Adipose tissue (tissue), 3 donors: ENCODE results near the gene ADARB1. TPM values are rescaled to one million over a fixed set of nuclear protein-coding genes. Genes with fewer than 3 reads are reported as not detected.

Source experiments
- H3K27ac ChIP-seq: one replicate; pipeline ENCODE4 v1.5.1; 2013; ENCODE audit warnings: low read depth, low read length
- WGBS, 3 donors: extraction: QIAGEN DNeasy Blood & Tissue Kit; methylation state at CpG; one replicate each; pipeline ENCODE4 v1.1.7; 2013; 5-methylcytosine and 5-hydroxymethylcytosine counted together
- polyA plus RNA-seq, 3 donors: library from polyadenylated mRNA; stranded (reverse); fragments of 200-250 nt; gene quantifications; one replicate each; pipeline ENCODE4 v1.2.3, GENCODE V29; 2013
- donor health status: healthy with polysubstance abuse.
- donor health status: Bipolar disorder and iron deficiency.
- donor health status: healthy.

ADARB1 gene
- polyA plus RNA-seq, 3 donors = 2.7 to 17.9 (median 13.0) TPM

DNA sequence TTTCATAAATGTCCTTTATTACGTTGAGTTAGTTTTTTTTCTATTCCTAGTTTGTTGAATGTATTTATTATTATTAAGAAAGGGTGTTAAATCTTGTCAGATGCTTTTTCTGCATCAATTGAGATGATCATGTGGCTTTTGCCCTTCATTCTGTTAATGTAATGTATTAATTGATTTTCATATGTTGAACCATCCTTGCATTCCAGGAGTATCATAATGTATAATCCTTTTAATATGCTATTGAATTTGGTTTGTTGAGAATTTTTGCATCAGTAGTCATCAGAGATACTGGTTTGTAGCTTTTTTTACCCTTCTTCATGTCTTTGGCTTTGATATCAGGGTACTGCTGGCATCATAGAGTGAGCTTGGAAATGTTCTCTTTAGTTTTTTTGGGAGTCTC, 113.3 kb downstream of the ADARB1 start:
- WGBS, 3 donors = 95 to 100% (median 98%) methylated on average over 1 of the region's 1 CpG
- no peak overlapping the region for H3K27ac ChIP-seq

DNA sequence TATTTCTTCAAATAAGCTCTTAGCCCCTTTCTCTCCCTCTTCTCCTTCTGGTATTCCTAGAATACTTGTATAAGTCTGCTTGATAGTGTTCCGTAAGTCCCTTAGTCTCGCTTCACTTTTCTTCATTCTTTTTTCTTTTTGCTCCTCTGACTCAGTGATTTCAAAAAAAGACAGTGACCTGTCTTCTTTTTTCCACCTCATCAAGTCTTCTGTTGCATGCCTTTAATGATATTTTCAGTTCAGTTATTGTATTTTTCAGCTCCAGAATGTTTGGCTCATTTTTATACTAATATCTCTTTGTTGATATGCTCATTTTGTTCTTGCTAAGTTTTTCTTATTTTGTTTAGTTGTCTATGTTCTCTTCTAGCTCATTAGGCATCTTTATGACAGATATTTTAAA, 115.6 kb downstream of the ADARB1 start:
- WGBS, 3 donors = 93 to 98% (median 97%) methylated on average over 2 of the region's 2 CpGs
- no peak overlapping the region for H3K27ac ChIP-seq

DNA sequence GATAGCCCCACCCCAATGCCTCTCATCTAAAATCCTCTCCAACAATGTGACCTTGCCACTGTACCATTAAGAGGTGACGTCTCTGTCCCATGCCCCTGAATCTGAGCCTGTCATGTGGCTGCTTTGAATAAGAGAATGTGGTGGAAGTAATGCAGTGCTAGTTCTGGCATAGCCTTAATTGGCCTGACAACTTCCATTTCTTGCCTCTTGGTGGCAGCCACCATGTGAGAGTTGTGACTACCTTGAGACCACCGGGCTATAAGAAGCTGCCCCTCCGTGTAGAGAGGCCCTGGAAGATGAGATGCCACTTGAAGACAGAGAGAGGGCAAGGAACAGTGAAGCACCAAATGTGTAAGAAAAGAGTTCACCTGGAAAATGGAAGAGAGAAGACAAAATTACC, 118.0 kb downstream of the ADARB1 start:
- WGBS, 3 donors = 75 to 81% (median 81%) methylated on average over 3 of the region's 3 CpGs
- H3K27ac ChIP-seq = no peak overlapping the region

DNA sequence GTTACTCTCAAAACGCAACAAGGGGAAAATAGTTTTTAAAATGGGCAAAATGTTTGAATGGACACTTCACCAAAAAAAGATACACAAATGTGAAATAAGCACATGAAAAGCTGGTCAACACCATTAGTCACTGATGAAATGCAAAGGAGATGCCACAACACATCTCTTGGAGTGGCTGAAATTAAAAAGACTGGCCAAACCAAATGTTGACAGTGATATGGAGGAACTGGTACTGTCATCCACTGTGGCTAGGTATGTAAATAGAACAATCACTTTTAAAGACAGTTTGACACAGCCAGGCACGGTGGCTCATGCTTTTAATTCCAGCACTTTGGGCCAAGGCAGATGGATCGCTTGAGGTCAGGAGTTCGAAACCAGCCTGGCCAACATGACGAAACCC, 122.2 kb downstream of the ADARB1 start:
- 93 to 96% (median 94%) methylated on average over 5 of the region's 5 CpGs for WGBS, 3 donors

DNA sequence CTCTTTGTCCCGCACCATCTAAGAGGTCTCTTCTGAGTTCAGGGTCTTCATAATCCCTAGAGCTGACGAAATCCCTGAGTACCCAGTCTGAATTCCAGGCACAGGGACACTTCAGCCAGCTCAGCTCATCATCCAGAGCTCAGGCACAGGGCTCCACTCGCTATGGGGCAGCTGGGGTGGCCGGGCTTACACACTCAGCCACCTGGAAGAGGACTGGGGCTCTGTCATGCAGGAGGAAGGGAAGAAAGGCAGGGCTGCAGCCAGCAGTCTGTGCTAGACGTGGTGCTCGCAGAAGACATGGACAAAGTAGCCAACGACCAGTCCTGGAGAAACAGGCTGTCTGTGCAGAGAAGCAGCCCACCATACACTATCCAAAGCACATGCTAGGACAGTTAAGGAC, 124.8 kb downstream of the ADARB1 start:
- H3K27ac ChIP-seq = no peak overlapping the region
- WGBS, 3 donors = 90 to 95% (median 93%) methylated on average over 7 of the region's 7 CpGs

More for the DNA sequence above, 122.2 kb downstream of the ADARB1 start:
- no peak overlapping the region for H3K27ac ChIP-seq

DNA sequence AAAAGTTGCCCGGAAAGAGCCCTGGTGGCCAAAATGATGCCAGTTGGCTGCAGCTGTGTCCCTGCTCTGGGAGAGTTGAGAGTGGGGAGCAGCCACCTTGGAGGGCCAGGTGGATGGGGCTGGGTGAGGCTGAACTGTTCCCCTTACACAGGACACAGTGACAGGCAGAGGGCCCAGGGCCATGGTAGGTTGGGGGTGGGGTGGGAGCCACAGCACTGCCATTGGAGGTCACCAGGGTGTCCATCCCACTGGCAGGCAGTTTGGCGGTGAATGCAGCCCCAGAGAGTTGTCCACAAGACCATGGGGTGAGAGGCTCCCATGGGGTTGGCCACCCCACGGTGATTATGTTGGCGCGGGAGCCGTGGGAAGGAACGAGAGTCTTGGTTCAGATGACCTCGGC, 125.7 kb downstream of the ADARB1 start:
- 94 to 96% (median 96%) methylated on average over 8 of the region's 8 CpGs for WGBS, 3 donors
- H3K27ac ChIP-seq = no peak overlapping the region

DNA sequence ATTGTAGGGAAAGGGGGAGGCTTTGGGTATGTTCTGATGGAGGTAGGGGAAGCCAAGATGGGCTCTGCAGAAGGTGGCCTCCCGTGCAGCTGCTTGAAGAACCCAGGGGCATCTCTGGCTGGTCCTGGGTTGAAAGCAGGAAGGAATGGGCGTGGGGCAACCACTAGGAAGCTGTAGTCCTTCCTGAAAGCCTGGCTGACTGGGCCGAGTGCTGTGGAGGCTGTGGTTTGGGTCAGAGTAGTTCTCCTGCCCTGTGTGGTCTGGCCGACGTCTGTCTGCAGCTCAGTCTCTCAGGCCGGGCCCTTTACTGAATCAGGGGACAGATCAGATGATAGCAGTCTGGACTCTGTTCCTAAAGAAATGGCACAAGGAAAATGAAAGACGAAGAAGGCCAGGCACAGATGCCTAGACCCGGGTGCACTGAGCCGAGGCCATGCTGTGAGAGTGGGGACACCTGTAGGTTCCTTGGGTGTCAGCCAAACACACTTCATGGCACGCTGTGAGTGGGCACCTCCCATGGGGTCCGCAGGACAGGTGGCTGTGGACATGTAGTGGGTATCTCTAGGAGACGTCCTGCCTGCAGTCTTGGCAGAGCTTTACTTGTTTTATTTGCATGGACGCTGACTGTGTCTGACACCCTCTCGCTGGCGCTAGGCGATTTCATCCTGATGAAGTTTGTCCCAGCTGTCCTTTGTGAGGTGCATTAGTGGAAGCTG, 126.4 kb downstream of the ADARB1 start:
- H3K27ac ChIP-seq = no peak overlapping the region
- 73 to 78% (median 77%) methylated on average over 16 of the region's 16 CpGs for WGBS, 3 donors

DNA sequence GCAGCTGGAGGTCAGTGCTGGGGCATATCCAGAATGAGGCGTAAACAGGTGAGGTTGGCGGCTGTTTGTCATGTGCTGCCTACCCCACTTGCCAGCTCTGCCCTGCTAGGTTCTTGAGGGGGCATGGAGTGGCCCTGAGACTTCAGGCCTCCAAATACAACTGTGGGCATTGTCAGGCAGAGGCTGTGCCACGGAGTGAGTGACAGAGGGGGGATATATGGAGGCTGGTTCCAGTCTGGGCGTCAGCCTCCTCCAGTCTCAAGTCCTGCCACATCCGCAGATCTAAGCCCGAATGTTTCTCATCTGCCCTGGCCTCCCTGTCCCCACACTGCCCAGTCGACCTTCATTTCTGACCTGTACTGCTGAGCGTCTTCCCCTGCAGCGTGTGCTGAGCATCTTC, 128.0 kb downstream of the ADARB1 start:
- 88 to 95% (median 92%) methylated on average over 9 of the region's 9 CpGs for WGBS, 3 donors
- H3K27ac ChIP-seq = no peak overlapping the region

DNA sequence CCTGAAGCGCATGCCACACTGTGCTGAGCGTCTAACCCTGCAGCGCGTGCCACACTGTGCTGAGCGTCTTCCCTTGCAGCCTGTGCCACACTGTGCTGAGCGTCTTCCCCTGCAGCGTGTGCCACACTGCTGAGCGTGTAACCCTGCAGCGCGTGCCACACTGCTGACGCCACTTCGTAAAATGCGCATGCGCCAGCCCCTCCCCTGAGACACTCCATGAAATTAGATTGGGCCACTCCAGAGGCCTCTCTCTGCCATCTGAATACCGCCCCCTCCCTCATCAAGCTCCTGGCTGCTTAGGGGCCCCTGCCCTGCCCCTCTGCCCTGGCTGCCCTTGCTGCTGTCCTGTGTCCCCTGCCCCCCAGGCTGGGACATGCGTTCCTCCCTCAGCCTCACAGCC, 128.5 kb downstream of the ADARB1 start:
- no peak overlapping the region for H3K27ac ChIP-seq
- WGBS, 3 donors = 87 to 93% (median 91%) methylated on average over 16 of the region's 16 CpGs

DNA sequence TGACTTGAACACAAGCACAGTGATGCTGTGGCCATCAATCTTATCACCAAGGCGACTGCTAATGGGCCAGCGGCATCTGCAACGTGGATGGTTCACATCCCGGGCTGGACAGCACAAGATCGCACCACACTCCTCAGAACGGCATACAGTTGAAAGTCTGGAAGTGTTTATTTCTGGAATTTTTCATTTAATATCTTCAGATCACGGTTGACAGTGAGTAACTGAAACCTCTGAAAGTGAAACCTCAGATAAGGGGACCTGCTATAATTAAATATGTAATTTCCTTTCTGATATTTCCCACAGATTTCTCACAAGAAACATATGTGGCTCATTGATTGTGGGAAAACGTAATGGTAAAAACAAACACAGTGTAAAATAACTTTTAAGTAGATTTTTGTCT, 129.6 kb downstream of the ADARB1 start:
- 85 to 90% (median 88%) methylated on average over 8 of the region's 8 CpGs for WGBS, 3 donors

DNA sequence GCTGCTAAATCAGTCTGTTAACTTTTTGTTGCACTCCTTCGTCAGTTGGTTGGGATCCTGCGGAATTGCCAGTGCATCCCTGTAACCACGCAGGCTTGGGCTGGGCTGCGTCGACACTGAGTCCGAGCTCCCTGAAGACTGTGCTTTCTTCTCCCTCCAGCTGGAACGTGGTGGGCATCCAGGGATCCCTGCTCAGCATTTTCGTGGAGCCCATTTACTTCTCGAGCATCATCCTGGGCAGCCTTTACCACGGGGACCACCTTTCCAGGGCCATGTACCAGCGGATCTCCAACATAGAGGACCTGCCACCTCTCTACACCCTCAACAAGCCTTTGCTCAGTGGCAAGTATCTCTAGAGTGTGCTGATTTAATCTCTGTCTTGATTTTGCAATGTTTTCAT, 130.0 kb downstream of the ADARB1 start:
- H3K27ac ChIP-seq = no peak overlapping the region
- 85 to 86% (median 85%) methylated on average over 11 of the region's 11 CpGs for WGBS, 3 donors

More for the DNA sequence above, 129.6 kb downstream of the ADARB1 start:
- no peak overlapping the region for H3K27ac ChIP-seq

DNA sequence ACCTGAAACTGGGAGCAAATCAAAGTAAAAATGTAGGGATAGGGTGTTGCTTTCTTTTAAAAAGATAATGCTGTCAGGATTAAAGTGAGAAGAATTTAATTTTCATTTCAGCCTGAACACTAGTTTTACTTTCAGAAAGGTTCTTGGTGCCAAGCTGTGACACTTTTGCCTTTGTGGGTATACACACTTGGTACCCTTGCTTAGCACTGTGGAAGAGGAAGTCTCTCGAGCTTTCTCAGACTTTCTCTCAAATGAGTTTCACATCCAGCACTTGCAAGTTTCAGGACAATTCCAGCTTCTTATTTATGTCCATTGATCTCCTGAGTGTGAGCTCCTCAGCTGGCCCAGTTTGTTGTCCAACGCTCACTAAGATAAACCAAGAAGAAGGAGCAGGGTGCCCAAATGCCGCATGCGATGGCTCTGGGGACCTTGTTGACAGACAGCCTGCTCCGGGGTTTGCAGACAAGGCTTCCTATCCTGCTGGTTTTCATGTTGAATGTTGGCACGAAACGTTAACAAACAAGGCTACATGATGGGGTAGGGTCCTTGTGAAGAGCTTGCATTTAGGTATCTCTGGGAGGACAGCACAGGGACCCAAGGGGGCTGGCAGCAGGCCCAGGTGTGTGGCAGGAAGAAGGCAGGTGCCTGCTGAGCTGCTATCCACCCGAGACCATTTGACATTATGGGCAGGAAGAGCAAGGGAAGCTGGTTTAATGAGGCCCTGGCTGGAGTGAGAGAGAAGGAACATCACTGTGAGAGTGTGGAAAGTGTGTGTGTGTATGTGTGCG, 133.7 kb downstream of the ADARB1 start:
- no peak overlapping the region for H3K27ac ChIP-seq
- WGBS, 3 donors = 78 to 85% (median 85%) methylated on average over 9 of the region's 9 CpGs

DNA sequence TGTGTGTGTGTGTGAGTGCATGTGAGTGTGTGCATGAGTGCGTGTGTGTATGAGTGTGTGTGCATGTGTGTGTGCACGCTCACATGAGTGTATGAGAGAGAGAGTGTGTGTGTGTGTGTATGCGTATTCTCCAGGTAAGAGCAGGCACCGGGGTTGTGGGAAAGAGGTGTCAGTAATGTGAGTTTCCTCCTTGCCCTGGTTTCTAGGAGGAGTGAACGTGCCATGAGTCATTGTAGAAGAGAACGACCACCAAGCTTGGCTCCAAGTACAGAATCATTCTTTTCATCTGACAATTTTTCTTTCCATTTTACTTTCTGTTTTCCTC, 134.2 kb downstream of the ADARB1 start:
- H3K27ac ChIP-seq = no peak overlapping the region
- 75 to 81% (median 81%) methylated on average over 6 of the region's 6 CpGs for WGBS, 3 donors

DNA sequence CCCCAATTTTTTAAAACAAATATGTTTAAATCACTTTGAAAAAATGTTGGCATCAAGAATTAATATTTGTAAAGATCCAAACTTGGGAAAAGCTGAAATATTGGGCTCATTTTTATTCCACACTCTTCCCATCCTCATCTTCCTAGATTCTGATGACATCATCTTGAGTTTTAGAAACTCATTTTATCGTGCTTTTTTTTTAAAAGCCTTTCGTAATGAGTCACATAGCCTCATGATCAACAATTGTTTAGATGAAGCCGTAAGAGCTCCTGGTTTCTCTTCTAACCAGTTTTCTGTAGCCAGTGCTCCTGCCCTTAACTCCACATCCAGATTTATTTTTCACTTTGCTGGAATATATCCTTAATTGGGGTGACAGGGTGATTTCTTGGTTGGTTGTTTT, 134.7 kb downstream of the ADARB1 start:
- no peak overlapping the region for H3K27ac ChIP-seq
- 59 to 81% (median 65%) methylated on average over 3 of the region's 3 CpGs for WGBS, 3 donors

DNA sequence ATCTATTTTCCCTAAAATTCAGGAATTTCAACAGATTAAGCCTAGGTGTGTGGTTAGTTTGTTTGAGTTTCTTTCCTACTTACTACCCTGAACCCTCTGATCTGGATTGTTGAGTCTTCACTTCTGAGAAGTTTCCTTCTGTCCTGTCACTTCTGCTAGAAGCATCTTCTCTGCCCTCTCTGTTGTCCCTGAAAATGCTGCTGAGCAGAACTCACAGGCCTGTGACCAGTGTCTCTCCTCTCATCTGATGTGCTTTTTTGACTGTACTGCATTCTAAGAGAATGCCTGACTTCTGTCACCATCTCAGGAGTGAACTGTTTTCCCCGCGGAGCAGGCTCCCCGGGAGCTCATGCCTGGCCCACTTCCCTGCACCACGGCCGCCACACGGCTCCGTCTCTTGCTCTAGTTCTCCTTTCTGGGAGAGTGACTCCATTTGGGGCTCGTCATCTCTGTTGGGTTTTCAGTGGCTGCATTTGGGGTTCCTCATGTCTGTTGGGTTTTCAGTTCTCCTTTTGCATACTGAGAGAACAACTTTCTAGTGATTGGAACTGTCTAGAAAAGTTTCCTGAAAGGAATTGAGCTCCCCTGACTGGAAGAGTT, 135.4 kb downstream of the ADARB1 start:
- WGBS, 3 donors = 52 to 76% (median 75%) methylated on average over 8 of the region's 8 CpGs

DNA sequence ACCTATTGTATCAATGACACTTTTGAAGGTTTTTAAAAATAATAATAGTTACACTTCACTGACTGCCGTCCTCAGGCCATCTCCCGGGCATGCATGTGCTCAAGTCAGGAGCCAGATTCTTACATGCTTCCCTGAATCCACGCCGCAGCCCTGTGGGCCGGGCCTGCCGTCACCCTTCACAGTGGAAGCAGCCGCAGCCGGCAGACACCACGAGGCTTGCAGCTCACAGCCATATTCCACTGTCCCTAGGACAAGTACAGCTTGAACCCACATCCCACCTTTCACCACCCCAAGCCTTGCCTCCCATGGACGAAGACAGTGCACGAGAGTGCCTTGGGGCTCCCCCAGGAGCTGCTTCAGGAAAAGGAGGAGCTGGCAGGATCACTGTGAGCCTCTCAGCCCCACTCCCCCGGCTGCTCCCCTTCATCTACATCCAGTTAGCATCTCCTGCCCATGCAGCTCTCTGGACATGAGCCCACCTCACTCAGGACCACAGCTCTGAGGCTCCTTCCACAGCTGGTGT, 136.1 kb downstream of the ADARB1 start:
- 93 to 97% (median 94%) methylated on average over 12 of the region's 12 CpGs for WGBS, 3 donors
- no peak overlapping the region for H3K27ac ChIP-seq

More for the DNA sequence above, 135.4 kb downstream of the ADARB1 start:
- H3K27ac ChIP-seq = no peak overlapping the region

DNA sequence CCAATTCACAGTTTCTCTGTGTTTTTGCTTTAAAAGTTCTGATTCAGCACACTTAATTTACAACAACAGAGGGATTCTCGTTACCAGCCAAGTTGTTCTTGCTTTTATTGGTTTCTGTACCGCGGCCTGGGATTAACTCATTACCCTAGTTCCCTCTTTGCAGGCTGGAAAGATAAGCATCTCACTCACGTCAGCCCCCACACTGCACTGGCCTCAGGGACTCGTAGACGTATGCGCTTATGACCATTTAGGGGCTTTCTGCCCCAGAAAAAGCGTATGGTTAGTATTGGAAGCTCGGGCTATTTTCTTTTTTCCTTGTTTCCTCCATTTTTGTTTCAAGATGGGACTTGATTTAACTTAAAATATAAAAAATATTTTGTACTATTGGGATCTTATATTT, 137.3 kb downstream of the ADARB1 start:
- 70 to 81% (median 75%) methylated on average over 9 of the region's 9 CpGs for WGBS, 3 donors

DNA sequence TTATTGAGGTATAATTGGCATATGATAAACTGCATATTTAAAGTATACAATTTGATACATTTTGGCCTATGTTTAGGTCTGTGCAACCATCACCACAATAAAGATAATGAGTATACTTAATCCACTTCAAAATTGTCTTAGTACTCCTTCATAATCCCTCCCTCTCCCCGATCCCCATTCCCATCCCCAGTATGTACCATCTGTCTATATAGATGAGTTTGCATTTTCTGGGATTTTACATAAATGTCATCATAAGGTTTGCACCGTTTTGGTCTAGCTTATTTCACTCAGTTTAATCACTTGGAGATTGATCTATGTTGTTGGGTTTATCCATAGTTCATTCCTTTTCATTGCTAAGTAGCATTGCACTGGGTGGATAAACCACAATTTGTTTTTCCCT, 139.0 kb downstream of the ADARB1 start:
- H3K27ac ChIP-seq = no peak overlapping the region
- WGBS, 3 donors = 68 to 96% (median 91%) methylated on average over 2 of the region's 2 CpGs

More for the DNA sequence above, 137.3 kb downstream of the ADARB1 start:
- no peak overlapping the region for H3K27ac ChIP-seq

DNA sequence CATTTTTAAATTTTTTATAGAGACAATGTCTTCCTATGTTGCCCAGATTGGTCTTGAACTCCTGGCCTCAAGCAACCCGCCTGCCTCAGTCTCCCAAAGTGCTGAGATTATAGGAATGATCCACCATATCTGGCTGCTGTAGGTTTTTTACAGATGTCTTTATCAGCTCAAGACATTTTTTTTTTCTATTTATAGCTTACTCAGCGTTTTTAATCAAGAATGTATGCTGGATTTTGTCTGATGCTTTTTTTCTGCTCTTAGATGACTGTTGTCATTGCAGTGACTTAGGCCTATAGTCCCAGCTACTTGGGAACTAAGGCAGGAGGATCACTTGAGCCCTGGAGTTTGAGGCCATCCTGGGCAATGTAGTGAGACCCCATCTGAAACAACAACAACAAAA, 140.8 kb downstream of the ADARB1 start:
- H3K27ac ChIP-seq = no peak overlapping the region
- 77 to 88% (median 82%) methylated on average over 2 of the region's 2 CpGs for WGBS, 3 donors
